Measurements from ENCODE around the gene SMOC2. TPM values are rescaled to one million over a fixed set of nuclear protein-coding genes. Genes with fewer than 3 reads are reported as not detected.

Gene SMOC2
- total RNA-seq, 1 experiment from 2014 or later = 0.42 TPM

DNA sequence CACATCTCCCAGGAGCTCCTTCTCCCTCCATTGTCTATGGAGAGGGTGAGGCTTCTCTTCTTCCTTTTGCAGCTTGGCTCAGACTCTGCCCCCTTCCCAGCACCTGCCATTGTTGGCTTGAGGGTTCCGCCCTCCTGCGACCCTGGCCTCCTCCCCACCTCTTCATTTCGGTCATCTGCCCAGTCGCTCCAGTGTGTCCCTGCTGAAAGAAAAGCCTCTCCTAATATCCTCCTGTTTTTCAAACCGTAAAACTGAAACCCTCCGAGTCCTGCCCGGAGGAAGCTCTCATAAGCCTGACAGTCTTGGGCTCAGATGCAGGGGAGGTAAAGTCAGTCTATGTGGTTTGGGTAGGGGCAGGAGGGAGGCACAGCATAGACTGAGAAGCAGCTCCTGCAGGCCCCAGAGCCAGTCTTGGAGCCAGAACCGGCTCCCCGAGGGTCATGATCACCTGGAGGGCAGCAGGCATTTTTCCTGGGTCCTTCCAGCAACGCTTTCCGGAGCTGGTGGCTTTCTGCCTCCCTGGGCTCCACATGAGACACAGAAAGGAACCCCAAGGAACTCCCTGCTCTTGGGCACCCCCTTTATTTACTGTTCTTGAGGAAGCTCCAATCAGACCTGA, 235.1 kb downstream of the SMOC2 start:
- ChIA-PET CTCF (no interaction called here), RAD21 (ENCODE audit: low non-redundant PET in 1 of 2, low total read pairs in 2 of 2, uncharacterized antibody in 2 of 2, unreplicated experiment in 2 of 2) (no interaction called here), POLR2A (no interaction called here)
- H3K27ac ChIP-seq (ENCODE audit: low read depth, low read length) = no peak overlapping the region
- TF ChIP-seq CEBPB (IDR thresholded peaks at IDR 0.05; ENCODE audit: low read depth) (no peak), REST (IDR thresholded peaks at IDR 0.05; ENCODE audit: low read depth) (no peak), EZH2 (IDR thresholded peaks at IDR 0.05) (no peak), POLR2A (IDR thresholded peaks at IDR 0.05; ENCODE audit: borderline replicate concordance, extremely low read depth, insufficient read depth, insufficient read length) (no peak), RAD21 (IDR thresholded peaks at IDR 0.05; ENCODE audit: low read depth) (no peak), SIN3A (IDR thresholded peaks at IDR 0.05; ENCODE audit: low read depth) (no peak), YY1 (IDR thresholded peaks at IDR 0.05; ENCODE audit: extremely low read depth, insufficient replicate concordance, low read depth, low read length) (no peak), ZNF274 (IDR thresholded peaks at IDR 0.05; ENCODE audit: low read depth, low read length) (no peak), ELF1 (IDR thresholded peaks at IDR 0.05; ENCODE audit: borderline replicate concordance, low read depth) (no peak), CBX3 (IDR thresholded peaks at IDR 0.05; ENCODE audit: low read depth) (no peak)
- TF ChIP-seq, protein P1, sequence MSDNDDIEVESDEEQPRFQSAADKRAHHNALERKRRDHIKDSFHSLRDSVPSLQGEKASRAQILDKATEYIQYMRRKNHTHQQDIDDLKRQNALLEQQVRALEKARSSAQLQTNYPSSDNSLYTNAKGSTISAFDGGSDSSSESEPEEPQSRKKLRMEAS (IDR thresholded peaks at IDR 0.05) = no peak
- no peaks in the 10 kb centered on the region for H3K27me3 ChIP-seq (ENCODE audit: insufficient read depth, low read length)
- H3K9ac ChIP-seq (ENCODE audit: low read length) = no peak overlapping the region
- ATAC-seq (no peak), DNase-seq (ENCODE audit: low read depth, low spot score) (no peak)
- H3K4me3 ChIP-seq (replicated peaks in 1 of 2; ENCODE audit: low read depth in 1 of 2, low read length in 2 of 2) = no peak overlapping the region
- intact Hi-C loops (cut with micrococcal nuclease) = no loop called here
- H3K4me1 ChIP-seq (ENCODE audit: control insufficient read depth in 1 of 2, insufficient read depth in 2 of 2, low read length in 2 of 2) = peaks cover 19 to 32% of the 10 kb centered on the region in 2 experiments; a peak in 3 of 4 replicates
- H3K4me2 ChIP-seq (ENCODE audit: low read length) = no peak overlapping the region
- H2AFZ ChIP-seq (ENCODE audit: low read depth, low read length, poor library complexity, severe bottlenecking) = no peak overlapping the region
- no peaks in the 10 kb centered on the region for H4K20me1 ChIP-seq (ENCODE audit: insufficient read depth)
- no TSS peak for BruUV-seq (replicated peaks)
- H3K79me2 ChIP-seq (ENCODE audit: insufficient read depth, low read length) = no peaks in the 10 kb centered on the region
- H3K9me2 ChIP-seq (ENCODE audit: insufficient read depth) = no peaks in the 10 kb centered on the region
- no peaks in the 10 kb centered on the region for H3K36me3 ChIP-seq (ENCODE audit: control insufficient read depth in 1 of 2, insufficient read depth in 2 of 2, low read length in 2 of 2)
- H3K9me3 ChIP-seq (ENCODE audit: control insufficient read depth in 1 of 2, insufficient read depth in 1 of 2, low read depth in 1 of 2, low read length in 2 of 2) = no peaks in the 10 kb centered on the region
